Right lobe of liver (tissue), 6 donors: ENCODE data around the gene EVPLL. TPM values are rescaled to one million over a fixed set of nuclear protein-coding genes. Genes with fewer than 3 reads are reported as not detected.
"Not testable (repeated sequence)": the region's sequence is repeated elsewhere in the genome, so short reads cannot be mapped to it uniquely, and the experiment has no call there.

Experiments
- ATAC-seq, 4 donors: fragments of 200-7000 bp; cut with Tn5 transposase; one replicate each; pipeline ENCODE4 v1.9.1; 2020; ENCODE audit warnings: mild to moderate bottlenecking in 4 of 4, moderate library complexity in 4 of 4
- DNase-seq, 3 donors: peaks; one replicate each; pipeline ENCODE4 v3.0.0-alpha.2; 2020
- H3K27ac ChIP-seq, 3 donors: fragments of 200-600 bp; one replicate each; pipeline ENCODE4 v1.8.0; 2022
- H3K27me3 ChIP-seq, 2 donors: fragments of 200-600 bp; one replicate each; pipeline ENCODE4 v1.8.0; 2022
- H3K36me3 ChIP-seq, 4 donors: fragments of 200-600 bp; sonication (generic) in 1 of 4; one replicate each; pipeline versions ENCODE4 v1.5.1 to v1.8.0; 2017 to 2022; ENCODE audit warnings: control low read depth in 1 of 4
- H3K4me1 ChIP-seq, 4 donors: fragments of 200-600 bp; sonication (generic) in 1 of 4; one replicate each; pipeline versions ENCODE4 v1.5.1 to v1.8.0; 2017 to 2022; ENCODE audit warnings: control low read depth in 1 of 4
- H3K4me3 ChIP-seq, 3 donors: fragments of 200-600 bp; one replicate each; pipeline ENCODE4 v1.8.0; 2022
- H3K9me3 ChIP-seq, 4 donors: fragments of 200-600 bp; sonication (generic) in 1 of 4; one replicate each; pipeline versions ENCODE4 v1.5.1 to v1.8.0; 2017 to 2022; ENCODE audit warnings: control low read depth in 1 of 4
- CTCF ChIP-seq, 4 donors: fragments of 200-600 bp in 3 of 4; fragments of 450-650 bp in 1 of 4; IDR thresholded peaks; one replicate each; pipeline versions ENCODE4 v1.5.1 to v1.8.0; 2016 to 2022; ENCODE audit warnings: antibody characterized with exemption in 4 of 4, mild to moderate bottlenecking in 2 of 4
- POLR2A ChIP-seq: fragments of 450-650 bp; IDR thresholded peaks from one replicate; pipeline ENCODE4 v1.6.1; 2017; ENCODE audit warnings: antibody characterized with exemption, mild to moderate bottlenecking
- WGBS: methylation state at CpG from one replicate; pipeline ENCODE4 v1.1.6; 2018; ENCODE audit warnings: low coverage, low lambda C conversion rate; ENCODE audit not compliant: insufficient coverage; ENCODE audit errors: missing lambda C conversion rate; 5-methylcytosine and 5-hydroxymethylcytosine counted together
- intact Hi-C, 2 donors: fragments of 100-400 bp; cut with DNase I; formaldehyde crosslinking; loops; one replicate each; pipeline versions ENCODE4 v1.11.2 to v1.14.1; 2022
- total RNA-seq, 6 experiments: library from RNA; depleted of rRNA in 2 of 6; stranded (reverse); fragments of >200 nt in 2 of 6; fragmentation: NEBNext Ultra II Directional in 3 of 6; extraction: Animal tissue kit (Norgen Biotek cat#: 25700) in 3 of 6; gene quantifications; one replicate each; pipeline versions ENCODE4 v1.1.0 to v1.2.4, GENCODE V29; 2016 to 2023
- donor health status: DM: no; HTN: yes; CAD: no.
- donor health status: DM: no; HTN: no; CAD: no.
- donor health status: DM: no; HTN: no; CAD: no.
- donor health status: DM: no; HTN: yes; CAD: no.
- donor health status: DM: no; HTN: yes; CAD: no.

EVPLL gene
- total RNA-seq, 6 experiments from 2014 or later = 0.46 to 1.6 (median 1.0) TPM

GRCh38 chr17:18374216-18374615 lies 3.4 kb upstream of the EVPLL start:
- no peak overlapping the region for H3K4me3 ChIP-seq
- TF ChIP-seq POLR2A (no peak), CTCF (IDR thresholded peaks at IDR 0.05) (no peak)
- peaks cover 0 to 16% (median 3%) of the 10 kb centered on the region in 4 donors for H3K4me1 ChIP-seq
- H3K27me3 ChIP-seq = no peaks in the 10 kb centered on the region
- intact Hi-C loops = no loop called here
- ATAC-seq (no peak), DNase-seq (no peak)
- no peaks in the 10 kb centered on the region for H3K9me3 ChIP-seq
- no peaks in the 10 kb centered on the region for H3K36me3 ChIP-seq
- H3K27ac ChIP-seq = no peak overlapping the region
- 83% methylated on average over 7 of the region's 7 CpGs for WGBS

GRCh38 chr17:18378205-18378505 lies 577 bp downstream of the EVPLL start:
- DNase-seq = no peak

GRCh38 chr17:18378614-18379013 lies 1.0 kb downstream of the EVPLL start:
- H3K9me3 ChIP-seq, ATAC-seq, intact Hi-C loops, H3K4me3 ChIP-seq, H3K27me3 ChIP-seq, H3K36me3 ChIP-seq: not testable (repeated sequence)
- peak in 1 of 3 donors; percentile 10 for DNase-seq
- 68% methylated on average over 5 of the region's 5 CpGs for WGBS
- Histone ChIP-seq H3K4me1 (peaks cover 0 to 16% (median 3%) of the 10 kb centered on the region in 4 donors), H3K27ac (peak overlapping the region in 1 of 3 donors; percentile 92)

More at GRCh38 chr17:18378205-18378505, 577 bp downstream of the EVPLL start:
- Histone ChIP-seq H3K4me1 (peaks cover 0 to 16% (median 3%) of the 10 kb centered on the region in 4 donors), H3K4me3 (no peak overlapping the region), H3K27ac (peak overlapping the region in 2 of 3 donors; percentile 77 to 92), H3K36me3 (no peaks in the 10 kb centered on the region), H3K9me3 (no peaks in the 10 kb centered on the region), H3K27me3 (no peaks in the 10 kb centered on the region)
- TF ChIP-seq POLR2A (no peak), CTCF (IDR thresholded peaks at IDR 0.05) (no peak)
- ATAC-seq = no peak
- no CpG with 5 or more reads among the region's 2 CpGs for WGBS
- intact Hi-C loops = no loop called here

- intact Hi-C loops = no loop called here
- Histone ChIP-seq H3K27ac (no peak overlapping the region), H3K4me3 (no peak overlapping the region), H3K4me1 (peaks cover 0 to 16% (median 3%) of the 10 kb centered on the region in 4 donors), H3K9me3 (no peaks in the 10 kb centered on the region), H3K36me3 (no peaks in the 10 kb centered on the region), H3K27me3 (no peaks in the 10 kb centered on the region)
- no peak for TF ChIP-seq POLR2A
- no peak for TF ChIP-seq CTCF (IDR thresholded peaks at IDR 0.05)
- DNase-seq (peak in 1 of 3 donors; percentile 40), ATAC-seq (no peak)
- WGBS = 82% methylated on average over 5 of the region's 16 CpGs
Observed at GRCh38 chr17:18379246-18380146, 1.9 kb downstream of the EVPLL start.

- peak in 1 of 3 donors; percentile 43 for DNase-seq
- Histone ChIP-seq H3K27me3 (no peaks in the 10 kb centered on the region), H3K36me3 (no peaks in the 10 kb centered on the region), H3K9me3 (no peaks in the 10 kb centered on the region), H3K4me1 (peaks cover 0 to 16% (median 3%) of the 10 kb centered on the region in 4 donors), H3K27ac (no peak overlapping the region), H3K4me3 (no peak overlapping the region)
- WGBS = no CpG with 5 or more reads among the region's 15 CpGs
- TF ChIP-seq POLR2A (no peak), CTCF (IDR thresholded peaks at IDR 0.05) (no peak)
- intact Hi-C loops = no loop called here
- ATAC-seq = no peak
Observed at GRCh38 chr17:18380471-18381157, 3.0 kb downstream of the EVPLL start.
